ENCODE measurements around the gene ZNF662.

DNA sequence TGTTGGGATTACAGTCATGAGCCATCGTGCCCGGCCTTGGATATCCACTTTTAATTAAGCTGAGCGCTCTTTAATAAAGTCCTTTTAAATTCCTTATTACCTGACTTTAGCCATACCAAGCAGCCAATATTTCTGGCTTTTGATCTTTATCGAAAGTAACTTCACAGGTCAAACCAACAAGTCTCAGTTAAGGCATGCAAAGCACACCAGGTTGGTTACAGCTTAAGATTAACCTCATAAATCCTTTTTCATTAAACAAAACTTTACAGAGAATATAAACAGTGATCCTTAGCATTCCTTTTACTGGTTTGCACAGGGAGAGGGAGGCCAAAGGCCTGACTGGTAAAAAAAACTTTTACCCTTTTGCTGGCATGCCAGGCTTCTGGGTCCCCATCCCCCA, 17.7 kb downstream of the ZNF662 start:
- TF ChIP-seq, protein P1, sequence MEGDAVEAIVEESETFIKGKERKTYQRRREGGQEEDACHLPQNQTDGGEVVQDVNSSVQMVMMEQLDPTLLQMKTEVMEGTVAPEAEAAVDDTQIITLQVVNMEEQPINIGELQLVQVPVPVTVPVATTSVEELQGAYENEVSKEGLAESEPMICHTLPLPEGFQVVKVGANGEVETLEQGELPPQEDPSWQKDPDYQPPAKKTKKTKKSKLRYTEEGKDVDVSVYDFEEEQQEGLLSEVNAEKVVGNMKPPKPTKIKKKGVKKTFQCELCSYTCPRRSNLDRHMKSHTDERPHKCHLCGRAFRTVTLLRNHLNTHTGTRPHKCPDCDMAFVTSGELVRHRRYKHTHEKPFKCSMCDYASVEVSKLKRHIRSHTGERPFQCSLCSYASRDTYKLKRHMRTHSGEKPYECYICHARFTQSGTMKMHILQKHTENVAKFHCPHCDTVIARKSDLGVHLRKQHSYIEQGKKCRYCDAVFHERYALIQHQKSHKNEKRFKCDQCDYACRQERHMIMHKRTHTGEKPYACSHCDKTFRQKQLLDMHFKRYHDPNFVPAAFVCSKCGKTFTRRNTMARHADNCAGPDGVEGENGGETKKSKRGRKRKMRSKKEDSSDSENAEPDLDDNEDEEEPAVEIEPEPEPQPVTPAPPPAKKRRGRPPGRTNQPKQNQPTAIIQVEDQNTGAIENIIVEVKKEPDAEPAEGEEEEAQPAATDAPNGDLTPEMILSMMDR (IDR thresholded peaks at IDR 0.05) = no peak
- no peak for TF ChIP-seq POLR2A (IDR thresholded peaks at IDR 0.05)
- TF ChIP-seq POLR2AphosphoS5 (IDR thresholded peaks at IDR 0.05) = no peak

Measured in prostate gland (tissue), 2 donors.